ENCODE data around the gene NUAK2.
"Not testable (repeated sequence)": the region's sequence is repeated elsewhere in the genome, so short reads cannot be mapped to it uniquely, and the experiment has no call there.

Gene NUAK2

DNA sequence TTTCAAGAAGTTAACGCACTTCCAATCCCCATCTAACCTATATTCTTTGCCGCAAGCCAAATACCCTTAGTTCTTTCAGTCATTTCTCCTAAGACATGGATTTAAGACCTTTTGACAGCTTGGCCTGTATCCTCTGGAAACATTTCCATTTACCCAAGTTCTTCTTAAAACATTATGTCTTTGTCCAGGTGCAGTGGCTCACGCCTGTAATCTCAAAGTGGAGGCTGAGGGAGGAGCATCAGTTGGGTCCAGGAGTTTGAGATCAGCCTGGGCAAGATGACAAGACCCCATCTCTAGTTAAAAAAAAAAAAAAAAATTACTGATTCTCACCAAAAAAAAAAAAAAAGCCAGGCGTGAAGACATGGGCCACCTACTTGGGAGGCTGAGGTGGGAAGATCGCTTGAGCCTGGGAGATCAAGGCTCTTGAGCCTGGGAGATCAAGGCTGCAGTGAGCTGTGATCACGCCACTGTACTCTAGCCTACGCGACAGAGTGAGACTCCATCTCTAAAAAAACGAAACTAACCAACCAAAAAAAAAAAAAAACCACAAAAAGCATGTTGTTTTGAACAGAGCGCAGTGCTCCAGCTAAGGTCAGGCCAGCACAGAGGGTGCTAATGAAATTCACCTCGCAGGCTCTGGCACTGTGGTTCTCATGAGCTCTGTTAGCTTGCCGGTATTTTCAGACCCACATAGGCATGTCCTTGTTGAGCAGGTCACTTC lies 36.0 kb downstream of the NUAK2 start:
- Histone ChIP-seq H3K9me3 (ENCODE audit: insufficient read depth, low read length) (no peaks in the 10 kb centered on the region; the same call in 1 of the 2 replicates), H3K36me3 (ENCODE audit: insufficient read depth, insufficient read length, low read length) (no peaks in the 10 kb centered on the region), H3K27me3 (ENCODE audit: insufficient read depth, insufficient read length) (no peaks in the 10 kb centered on the region), H3K4me1 (ENCODE audit: insufficient read depth, insufficient read length) (peaks cover 29% of the 10 kb centered on the region), H3K4me3 (ENCODE audit: insufficient read length, low read depth) (no peak overlapping the region), H3K9ac (ENCODE audit: insufficient read length, low read depth) (peak overlapping the region; percentile 63)
- no peak for TF ChIP-seq ZNF274 (IDR thresholded peaks at IDR 0.05; ENCODE audit: low read depth, low read length)
- no peak for TF ChIP-seq YY1 (IDR thresholded peaks at IDR 0.05; ENCODE audit: insufficient read depth, insufficient read length)
- no peak for TF ChIP-seq SUZ12 (IDR thresholded peaks at IDR 0.05; ENCODE audit: extremely low read depth, insufficient read depth, insufficient read length)
- no peak for DNase-seq (ENCODE audit: low read depth, low spot score)

DNA sequence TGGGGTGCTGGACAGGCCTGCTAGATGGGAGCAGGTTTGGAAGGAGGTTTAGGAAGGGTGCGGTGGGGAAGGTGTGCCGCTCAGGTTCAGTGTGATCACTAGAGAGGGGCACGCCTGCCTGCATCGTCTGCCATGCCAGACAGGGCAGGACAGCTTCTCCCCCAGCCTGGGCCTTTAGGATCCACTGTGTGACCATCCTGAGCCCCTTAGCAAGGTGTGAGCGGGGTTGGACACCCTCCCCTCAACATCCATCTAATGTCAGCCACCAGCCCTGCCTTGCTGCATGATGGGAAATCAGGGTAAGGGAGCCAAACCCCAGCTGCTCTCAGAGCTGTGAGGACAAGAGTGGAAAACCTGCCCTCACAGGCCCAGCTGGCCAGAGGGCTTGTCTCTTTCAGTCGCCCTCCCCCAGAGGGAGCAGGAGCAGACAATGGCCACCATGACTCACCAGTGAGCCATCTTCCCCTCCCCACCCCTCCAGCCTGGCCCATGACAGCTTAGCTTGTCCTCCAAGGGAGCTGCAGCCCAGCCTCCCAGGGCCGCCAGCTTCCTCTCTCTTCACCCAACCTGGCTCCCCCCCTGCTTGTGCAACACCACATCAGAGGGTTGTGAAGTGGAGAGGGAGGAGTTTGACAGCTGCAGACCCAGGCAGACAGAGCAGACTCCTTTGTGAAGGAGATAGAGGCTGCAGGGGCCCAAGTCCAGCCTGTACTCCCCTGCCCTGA lies 37.0 kb downstream of the NUAK2 start:
- peaks cover 33% of the 10 kb centered on the region for H3K4me1 ChIP-seq (ENCODE audit: insufficient read depth, insufficient read length)
- TF ChIP-seq ZNF274 (IDR thresholded peaks at IDR 0.05; ENCODE audit: low read depth, low read length) (no peak), YY1 (IDR thresholded peaks at IDR 0.05; ENCODE audit: insufficient read depth, insufficient read length) (peak; percentile 66)
- no peaks in the 10 kb centered on the region; the same call in 1 of the 2 replicates for H3K9me3 ChIP-seq (ENCODE audit: insufficient read depth, low read length)
- no peaks in the 10 kb centered on the region for H3K36me3 ChIP-seq (ENCODE audit: insufficient read depth, insufficient read length, low read length)
- peak overlapping the region; percentile 77 for H3K9ac ChIP-seq (ENCODE audit: insufficient read length, low read depth)
- no peaks in the 10 kb centered on the region for H3K27me3 ChIP-seq (ENCODE audit: insufficient read depth, insufficient read length)
- peak; percentile 100 for DNase-seq (ENCODE audit: low read depth, low spot score)
- H3K4me3 ChIP-seq (ENCODE audit: insufficient read length, low read depth), result no peak overlapping the region

DNA sequence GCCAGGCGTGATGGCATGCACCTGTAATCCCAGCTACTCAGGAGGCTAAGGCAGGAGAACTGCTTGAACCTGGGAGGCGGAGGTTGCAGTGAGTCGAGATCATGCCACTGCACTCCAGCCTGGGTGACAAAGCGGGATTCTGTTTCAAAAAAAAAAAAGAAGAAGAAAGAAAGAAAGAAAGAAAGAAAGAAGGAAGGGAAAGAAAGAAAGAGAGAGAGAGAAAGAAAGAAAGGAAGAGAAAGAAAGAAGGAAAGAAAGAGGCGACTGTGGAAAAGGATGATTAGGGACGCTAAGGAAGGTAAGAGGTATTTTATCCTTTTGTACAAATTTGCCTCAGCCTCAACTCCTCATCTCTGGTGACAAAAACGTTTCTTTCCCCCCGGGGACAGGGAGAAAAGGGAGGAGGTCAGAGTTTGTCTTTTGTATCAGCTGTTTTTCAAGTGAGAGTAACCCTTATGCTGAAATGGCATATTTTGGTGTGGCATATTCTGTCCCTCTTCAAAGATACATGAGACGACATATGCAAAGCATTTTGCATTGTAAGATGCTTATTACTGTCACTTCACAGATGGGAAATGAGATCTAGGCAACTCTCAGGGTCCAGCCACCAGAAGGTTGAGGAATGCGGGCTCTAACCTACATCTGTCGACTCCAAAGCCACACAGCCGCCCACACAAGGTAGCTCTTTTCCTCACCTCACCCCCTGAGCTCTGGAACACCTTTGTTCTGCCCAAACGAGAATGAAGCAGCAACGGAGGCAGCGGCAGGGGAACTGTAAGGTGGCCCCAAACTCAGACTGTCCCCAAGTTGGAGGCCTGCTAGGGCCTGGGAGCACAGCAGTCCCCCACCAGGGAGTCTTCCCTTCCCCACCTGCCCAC lies 38.0 kb downstream of the NUAK2 start:
- no peak overlapping the region for H3K4me3 ChIP-seq (ENCODE audit: insufficient read length, low read depth)

DNA sequence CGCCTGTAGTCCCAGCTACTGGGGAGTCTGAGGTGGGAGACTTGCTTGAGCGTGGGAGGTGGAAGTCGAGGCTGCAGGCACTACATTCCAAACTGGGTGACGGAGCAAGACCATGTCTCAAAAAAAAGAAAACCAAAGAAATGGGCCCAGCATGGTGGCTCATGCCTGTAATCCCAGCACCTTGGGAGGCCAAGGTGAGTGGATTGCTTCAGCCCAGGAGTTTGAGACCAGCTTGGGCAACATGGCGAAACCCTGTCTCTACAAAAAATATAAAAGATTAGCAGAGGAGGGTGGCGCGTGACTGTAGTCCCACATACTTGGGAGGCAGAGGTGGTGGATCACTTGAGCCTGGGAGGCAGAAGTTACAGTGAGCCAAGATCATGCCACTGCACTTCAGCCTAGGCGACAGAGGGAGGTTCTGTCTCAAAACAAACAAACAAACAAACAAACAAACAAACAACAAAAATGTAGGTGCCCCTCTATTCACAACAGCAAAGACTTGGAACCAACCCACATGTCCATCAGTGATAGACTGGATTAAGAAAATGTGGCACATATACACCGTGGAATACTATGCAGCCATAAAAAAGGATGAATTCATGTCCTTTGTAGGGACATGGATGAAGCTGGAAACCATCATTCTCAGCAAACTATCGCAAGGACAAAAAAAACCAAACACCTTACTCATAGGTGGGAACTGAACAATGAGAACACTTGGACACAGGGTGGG lies 40.7 kb downstream of the NUAK2 start:
- H3K27me3 ChIP-seq (ENCODE audit: insufficient read depth, insufficient read length); H3K4me3 ChIP-seq (ENCODE audit: insufficient read length, low read depth); H3K9ac ChIP-seq (ENCODE audit: insufficient read length, low read depth); H3K9me3 ChIP-seq (ENCODE audit: insufficient read depth, low read length); H3K36me3 ChIP-seq (ENCODE audit: insufficient read depth, insufficient read length, low read length); DNase-seq (ENCODE audit: low read depth, low spot score): not testable (repeated sequence)
- H3K4me1 ChIP-seq (ENCODE audit: insufficient read depth, insufficient read length), result peaks cover 27% of the 10 kb centered on the region

More for the DNA sequence above, 38.0 kb downstream of the NUAK2 start:
- Histone ChIP-seq H3K9ac (ENCODE audit: insufficient read length, low read depth) (peak overlapping the region; percentile 77), H3K27me3 (ENCODE audit: insufficient read depth, insufficient read length) (no peaks in the 10 kb centered on the region), H3K4me1 (ENCODE audit: insufficient read depth, insufficient read length) (peaks cover 33% of the 10 kb centered on the region), H3K36me3 (ENCODE audit: insufficient read depth, insufficient read length, low read length) (no peaks in the 10 kb centered on the region), H3K9me3 (ENCODE audit: insufficient read depth, low read length) (no peaks in the 10 kb centered on the region; the same call in 1 of the 2 replicates)
- no peak for TF ChIP-seq ZNF274 (IDR thresholded peaks at IDR 0.05; ENCODE audit: low read depth, low read length)
- TF ChIP-seq YY1 (IDR thresholded peaks at IDR 0.05; ENCODE audit: insufficient read depth, insufficient read length), result no peak
- TF ChIP-seq SUZ12 (IDR thresholded peaks at IDR 0.05; ENCODE audit: extremely low read depth, insufficient read depth, insufficient read length), result no peak
- DNase-seq (ENCODE audit: low read depth, low spot score), result no peak

DNA sequence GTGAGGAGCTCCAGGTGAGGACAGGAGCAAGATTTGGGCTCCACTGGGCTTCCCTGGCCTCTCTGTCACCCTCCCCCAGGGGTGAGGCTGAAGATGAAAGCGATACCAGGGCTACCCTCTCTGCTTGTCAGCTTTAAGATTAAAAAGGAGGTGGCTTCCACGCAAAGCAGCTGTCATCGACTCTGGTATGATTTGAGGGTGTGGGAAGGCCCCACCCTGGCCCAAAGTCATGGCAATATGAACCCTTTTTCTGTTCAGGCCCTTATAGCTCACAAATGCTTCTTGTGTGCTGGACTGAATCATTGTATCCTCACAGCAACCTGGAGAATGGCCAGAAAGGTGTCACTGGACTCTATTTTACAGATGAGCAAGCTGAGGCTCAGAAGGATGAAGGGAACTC lies 41.6 kb downstream of the NUAK2 start:
- Histone ChIP-seq H3K4me3 (ENCODE audit: insufficient read length, low read depth) (no peak overlapping the region), H3K9ac (ENCODE audit: insufficient read length, low read depth) (no peak overlapping the region), H3K4me1 (ENCODE audit: insufficient read depth, insufficient read length) (peaks cover 23% of the 10 kb centered on the region), H3K27me3 (ENCODE audit: insufficient read depth, insufficient read length) (no peaks in the 10 kb centered on the region), H3K9me3 (ENCODE audit: insufficient read depth, low read length) (no peaks in the 10 kb centered on the region; the same call in 1 of the 2 replicates), H3K36me3 (ENCODE audit: insufficient read depth, insufficient read length, low read length) (no peaks in the 10 kb centered on the region)
- DNase-seq (ENCODE audit: low read depth, low spot score), result no peak
- TF ChIP-seq YY1 (IDR thresholded peaks at IDR 0.05; ENCODE audit: insufficient read depth, insufficient read length), result no peak
- no peak for TF ChIP-seq SUZ12 (IDR thresholded peaks at IDR 0.05; ENCODE audit: extremely low read depth, insufficient read depth, insufficient read length)
- no peak for TF ChIP-seq ZNF274 (IDR thresholded peaks at IDR 0.05; ENCODE audit: low read depth, low read length)

DNA sequence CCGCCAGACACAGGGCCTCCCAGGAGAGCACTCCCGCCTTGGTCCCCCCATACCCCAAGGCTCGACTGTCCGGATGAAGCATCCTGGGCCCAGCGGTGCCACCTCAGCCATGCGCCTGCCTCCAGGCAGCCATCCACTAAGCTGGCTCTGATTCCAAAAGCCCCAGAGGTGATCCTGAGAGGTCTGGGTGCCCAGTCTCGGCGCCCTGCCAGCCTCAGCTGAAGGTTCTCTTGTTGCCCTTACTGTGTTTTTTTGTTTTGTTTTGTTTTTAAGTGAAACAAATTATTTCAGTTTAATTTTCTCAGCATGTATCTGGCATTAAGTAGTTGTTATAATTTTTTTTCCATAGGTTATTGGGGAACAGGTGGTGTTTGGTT lies 44.9 kb downstream of the NUAK2 start:
- no peak overlapping the region for H3K4me3 ChIP-seq (ENCODE audit: insufficient read length, low read depth)
- H3K27me3 ChIP-seq (ENCODE audit: insufficient read depth, insufficient read length), result no peaks in the 10 kb centered on the region
- TF ChIP-seq ZNF274 (IDR thresholded peaks at IDR 0.05; ENCODE audit: low read depth, low read length) (no peak), SUZ12 (IDR thresholded peaks at IDR 0.05; ENCODE audit: extremely low read depth, insufficient read depth, insufficient read length) (no peak), YY1 (IDR thresholded peaks at IDR 0.05; ENCODE audit: insufficient read depth, insufficient read length) (no peak)
- no peak for DNase-seq (ENCODE audit: low read depth, low spot score)
- no peaks in the 10 kb centered on the region; the same call in 1 of the 2 replicates for H3K9me3 ChIP-seq (ENCODE audit: insufficient read depth, low read length)
- peaks cover 8% of the 10 kb centered on the region for H3K36me3 ChIP-seq (ENCODE audit: insufficient read depth, insufficient read length, low read length)
- H3K4me1 ChIP-seq (ENCODE audit: insufficient read depth, insufficient read length), result peaks cover 32% of the 10 kb centered on the region
- no peak overlapping the region for H3K9ac ChIP-seq (ENCODE audit: insufficient read length, low read depth)

Data from NT2/D1 (cell line).